MG63 (cell line): ENCODE results near the gene TCIRG1. TPM values are rescaled to one million over a fixed set of nuclear protein-coding genes. Genes with fewer than 3 reads are reported as not detected.

Experiments
- DNase-seq: peaks from one replicate; pipeline ENCODE4 v3.0.0-alpha.2; 2020
- H3K27me3 ChIP-seq: fragments of 250-450 bp; sonication (Bioruptor Pico); 2 replicates; pipeline ENCODE4 v1.5.1; 2020; ENCODE audit warnings: mild to moderate bottlenecking, moderate library complexity
- H3K36me3 ChIP-seq: fragments of 250-450 bp; sonication (Bioruptor Pico); 2 replicates; pipeline ENCODE4 v1.5.1; 2020; ENCODE audit warnings: mild to moderate bottlenecking, moderate library complexity
- H3K4me3 ChIP-seq: fragments of 250-450 bp; sonication (Bioruptor Pico); 2 replicates; pipeline ENCODE4 v1.5.1; 2020; ENCODE audit warnings: mild to moderate bottlenecking, moderate library complexity
- H3K9me3 ChIP-seq: fragments of 250-450 bp; sonication (Bioruptor Pico); 2 replicates; pipeline ENCODE4 v1.5.1; 2020; ENCODE audit warnings: mild to moderate bottlenecking, moderate library complexity
- total RNA-seq: library from RNA; depleted of rRNA; stranded (reverse); fragments of >200 nt; shearing (Covaris generic); gene quantifications from 2 replicates; pipeline ENCODE4 v1.2.3, GENCODE V29; 2014; ENCODE audit warnings: low replicate concordance

The TCIRG1 gene
- total RNA-seq, 1 experiment from 2014 or later = 26.4 TPM

DNA sequence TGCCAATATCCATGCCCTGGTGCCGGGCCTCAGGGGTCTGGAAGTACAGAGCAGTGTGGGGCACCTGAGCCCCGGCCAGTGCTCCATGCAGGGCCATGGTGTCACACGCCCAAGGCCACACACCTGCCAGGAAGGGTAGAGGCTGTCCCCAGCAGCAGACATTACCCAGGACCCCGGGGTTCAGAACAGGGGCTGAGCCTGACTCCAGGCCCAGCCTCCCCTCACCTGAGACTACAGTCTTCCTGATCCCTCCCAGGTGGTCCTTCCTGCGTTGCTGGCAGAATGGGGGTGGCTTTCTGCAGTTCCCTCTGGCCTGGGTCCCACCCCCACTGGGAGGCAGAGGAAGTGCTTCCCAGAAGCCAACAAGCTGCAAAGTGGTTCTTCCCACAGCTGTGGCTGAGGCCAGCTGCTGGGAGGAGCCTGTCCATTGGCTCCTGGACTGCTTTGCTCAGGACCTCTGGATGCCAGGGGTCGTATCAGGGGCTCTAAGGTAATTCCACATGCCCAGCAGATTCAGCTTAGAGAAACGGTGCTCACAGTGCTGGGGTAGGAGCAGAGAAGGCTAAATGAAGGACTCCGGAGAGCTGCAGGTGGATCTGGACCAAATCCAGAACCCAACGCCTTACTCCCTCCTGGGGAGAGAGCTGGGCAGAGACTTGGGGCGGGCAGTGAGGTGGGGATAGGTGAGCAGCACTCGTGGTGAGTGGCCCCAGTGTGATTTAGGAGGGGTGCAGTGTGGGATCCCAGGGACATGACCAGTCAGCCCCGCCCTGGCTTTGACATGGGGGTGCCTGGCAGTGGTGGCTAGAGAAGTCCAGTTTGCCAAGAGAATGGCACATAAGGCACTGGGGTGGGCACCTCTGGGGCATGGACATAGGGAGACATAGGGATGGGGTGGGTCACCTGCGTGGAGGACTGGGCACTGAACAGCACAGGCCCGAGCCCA lies 12.6 kb downstream of the TCIRG1 start:
- H3K4me3 ChIP-seq = no peak overlapping the region
- H3K27me3 ChIP-seq = no peaks in the 10 kb centered on the region
- H3K9me3 ChIP-seq = no peaks in the 10 kb centered on the region
- DNase-seq = no peak
- H3K36me3 ChIP-seq = peaks cover 5% of the 10 kb centered on the region

DNA sequence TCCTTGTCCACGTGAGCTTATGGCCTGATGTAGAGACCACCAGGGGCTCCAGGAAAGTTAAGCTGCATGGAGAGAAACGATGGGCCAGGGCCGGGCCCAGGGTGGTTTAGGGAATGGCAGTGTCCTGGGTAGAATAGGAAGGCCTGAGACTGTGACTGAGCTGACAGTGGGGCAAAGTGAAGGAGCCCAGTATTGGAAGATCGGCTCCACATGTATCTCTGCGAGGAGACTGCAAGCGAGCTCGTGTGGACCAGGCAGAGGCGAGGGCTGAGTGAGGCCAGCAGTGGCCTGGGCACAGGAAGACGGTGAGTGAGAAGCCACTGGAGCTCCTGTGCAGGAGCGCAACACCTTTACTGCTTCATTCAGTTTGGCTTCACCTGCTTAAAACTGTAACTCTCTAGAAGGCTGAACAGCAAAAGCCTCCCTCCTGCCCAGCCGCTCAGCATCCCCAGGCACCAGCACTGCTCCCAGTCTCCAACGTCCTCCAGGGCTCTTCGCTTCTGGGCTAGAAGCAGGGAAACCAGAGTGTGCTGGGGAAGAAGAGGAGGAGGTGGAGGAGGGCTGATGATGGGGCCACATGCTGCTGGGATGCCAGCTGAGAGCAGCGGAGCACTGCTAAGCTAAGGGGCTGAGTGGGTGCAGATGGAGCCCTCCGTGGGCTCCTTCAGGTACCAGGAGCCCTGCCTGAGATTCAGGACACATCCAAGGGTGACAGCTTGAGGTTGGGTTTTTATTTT lies 13.5 kb downstream of the TCIRG1 start:
- DNase-seq = no peak
- Histone ChIP-seq H3K27me3 (no peaks in the 10 kb centered on the region), H3K9me3 (no peaks in the 10 kb centered on the region)

DNA sequence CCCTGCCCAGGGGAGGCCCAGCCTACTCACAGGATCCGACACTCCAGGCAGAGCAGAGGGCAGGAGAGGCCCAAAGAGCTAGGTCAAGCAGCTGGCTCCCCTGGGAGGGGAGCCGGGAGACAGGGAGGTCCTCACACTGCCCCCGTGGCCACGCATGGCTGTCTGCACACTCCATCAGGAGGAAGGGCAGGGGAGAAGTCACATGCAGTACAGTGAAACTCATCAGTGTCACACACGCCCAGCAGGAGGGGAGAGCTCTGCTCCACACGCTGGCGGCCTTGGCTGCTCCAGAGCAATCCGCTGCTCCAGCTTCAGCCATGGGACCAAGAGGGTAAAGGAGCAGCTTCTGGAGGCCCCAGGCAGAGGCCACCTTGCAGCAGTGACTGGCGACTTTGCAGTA lies 14.3 kb downstream of the TCIRG1 start:
- DNase-seq = no peak
- Histone ChIP-seq H3K36me3 (peaks cover 3% of the 10 kb centered on the region), H3K4me3 (no peak overlapping the region), H3K9me3 (no peaks in the 10 kb centered on the region), H3K27me3 (no peaks in the 10 kb centered on the region)

More for the DNA sequence above, 13.5 kb downstream of the TCIRG1 start:
- Histone ChIP-seq H3K36me3 (peaks cover 5% of the 10 kb centered on the region), H3K4me3 (no peak overlapping the region)

DNA sequence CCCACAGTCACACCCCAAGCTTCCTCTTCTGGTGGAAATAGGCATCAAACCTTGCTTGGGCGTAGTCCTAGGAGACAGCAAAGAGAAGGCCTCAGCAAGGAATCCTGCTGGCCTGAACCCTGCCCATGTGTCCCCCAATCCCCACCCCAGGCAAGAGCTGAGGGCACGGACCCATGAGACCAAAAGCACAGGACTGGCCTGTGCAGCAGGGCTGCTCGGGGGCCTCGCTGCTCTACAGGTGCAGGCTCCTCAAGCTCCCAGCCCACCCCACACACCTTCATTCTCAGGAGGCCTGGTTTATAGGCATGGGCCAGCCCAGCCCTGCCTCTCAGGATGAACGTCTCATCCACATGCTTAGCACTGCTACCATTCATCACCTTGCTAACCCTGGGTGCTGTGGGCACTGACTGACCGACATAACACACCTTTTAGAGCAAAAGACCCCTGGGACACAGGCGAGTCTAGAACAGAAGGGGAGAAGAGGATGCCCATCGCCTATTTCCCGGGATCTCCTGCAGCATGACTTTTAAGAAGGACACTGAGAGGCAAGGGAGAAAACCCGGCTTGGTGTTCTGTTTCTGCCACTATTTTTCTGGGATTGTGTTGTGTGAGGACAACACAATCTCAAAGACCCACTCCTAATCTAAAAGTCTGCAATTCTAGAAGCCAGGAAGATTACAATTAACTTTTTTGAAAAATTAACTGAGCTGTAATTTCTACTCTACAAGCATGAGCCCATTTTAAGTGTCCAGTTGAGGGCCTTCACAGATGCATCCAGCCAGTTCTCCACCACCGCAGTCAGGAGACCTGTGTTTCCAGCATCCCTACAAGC lies 15.4 kb downstream of the TCIRG1 start:
- DNase-seq = no peak
- H3K36me3 ChIP-seq = peaks cover 3% of the 10 kb centered on the region
- no peak overlapping the region for H3K4me3 ChIP-seq
- no peaks in the 10 kb centered on the region for H3K27me3 ChIP-seq
- H3K9me3 ChIP-seq = no peaks in the 10 kb centered on the region

DNA sequence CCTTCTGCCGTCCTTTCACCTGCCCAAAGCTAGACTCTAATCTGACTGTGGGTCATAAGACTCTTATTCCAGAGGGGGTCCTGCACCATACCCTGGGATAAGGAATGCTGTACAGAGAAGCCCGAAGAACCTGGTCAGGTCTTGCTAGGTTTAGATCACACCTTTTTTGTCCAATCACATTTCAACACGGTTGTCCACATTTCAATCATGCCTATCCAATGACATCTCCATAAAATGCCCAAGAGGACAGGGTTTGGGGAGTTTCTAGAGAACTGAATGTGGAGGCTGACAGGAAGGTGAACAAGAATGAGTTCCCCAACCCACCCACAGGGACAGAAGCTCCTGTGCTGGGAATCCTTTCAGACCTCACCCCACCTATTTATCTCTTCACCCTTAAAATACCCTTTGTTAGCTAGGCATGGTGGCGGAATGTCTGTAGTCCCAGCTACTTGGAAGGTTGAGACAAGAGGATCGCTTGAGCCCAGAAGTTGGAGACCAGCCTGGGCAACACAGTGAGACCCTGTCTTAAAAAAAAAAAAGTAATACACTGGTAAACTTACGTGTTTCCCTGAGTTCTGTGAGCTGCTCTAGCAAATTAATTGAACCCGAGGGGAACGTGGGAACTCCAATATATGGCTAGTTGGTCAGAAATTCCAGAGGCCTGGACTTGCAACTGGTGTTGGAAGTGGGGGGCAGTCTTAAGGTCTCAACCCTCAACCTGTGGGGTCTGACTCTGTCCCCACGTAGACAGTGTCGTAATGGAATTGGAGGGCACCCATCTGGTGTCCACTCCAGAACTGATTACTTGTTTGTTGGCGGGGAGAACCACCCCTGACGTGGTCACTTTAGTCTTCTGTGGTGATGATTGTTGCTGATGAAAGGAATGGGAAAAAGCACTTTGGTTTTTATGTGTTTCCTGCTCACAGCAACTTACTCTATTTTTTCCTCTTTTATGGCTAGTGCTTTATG lies 17.8 kb downstream of the TCIRG1 start:
- H3K36me3 ChIP-seq = peaks cover 7% of the 10 kb centered on the region
- no peak for DNase-seq
- H3K4me3 ChIP-seq = no peak overlapping the region

DNA sequence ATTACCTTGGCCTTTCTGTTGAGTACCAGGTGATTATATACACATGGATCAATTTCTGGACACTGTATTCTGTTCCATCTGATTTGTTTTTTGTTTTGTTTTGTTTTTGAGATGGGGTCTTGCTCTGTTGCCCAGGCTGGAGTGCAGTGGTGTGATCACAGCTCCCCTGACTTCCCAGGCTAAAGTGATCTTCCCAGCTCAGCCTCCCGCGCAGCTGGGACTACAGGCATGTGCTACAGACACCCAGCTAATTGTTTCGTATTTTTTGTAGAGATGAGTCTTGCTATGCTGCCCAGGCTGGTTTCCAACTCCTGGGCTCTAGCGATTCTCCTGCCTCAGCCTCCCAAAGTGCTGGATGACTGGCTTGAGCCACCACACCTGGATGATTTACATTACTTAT lies 19.0 kb downstream of the TCIRG1 start:
- Histone ChIP-seq H3K27me3 (no peaks in the 10 kb centered on the region), H3K9me3 (no peaks in the 10 kb centered on the region), H3K4me3 (no peak overlapping the region), H3K36me3 (peaks cover 7% of the 10 kb centered on the region)
- DNase-seq = no peak

More for the DNA sequence above, 17.8 kb downstream of the TCIRG1 start:
- H3K9me3 ChIP-seq = no peaks in the 10 kb centered on the region
- H3K27me3 ChIP-seq = no peaks in the 10 kb centered on the region

DNA sequence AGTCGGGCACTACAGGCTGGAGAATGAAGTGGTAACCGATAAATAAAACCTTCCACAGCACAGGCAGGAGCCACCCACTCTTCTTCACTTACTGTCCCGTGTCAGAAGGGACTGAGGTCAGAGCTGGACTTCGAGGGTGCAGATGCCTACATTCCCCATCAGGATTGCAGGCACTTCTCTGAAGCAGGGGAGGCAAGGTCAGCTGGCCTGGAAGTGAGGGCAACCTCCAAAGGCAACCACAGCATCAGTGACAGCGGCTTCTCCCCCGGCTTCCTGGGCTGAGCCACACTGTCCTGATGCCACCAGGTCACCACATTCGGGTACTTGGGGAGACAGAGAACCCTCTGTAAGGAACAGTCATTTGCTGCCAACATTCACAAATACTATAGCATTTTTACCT lies 22.7 kb downstream of the TCIRG1 start:
- DNase-seq = no peak
- Histone ChIP-seq H3K27me3 (no peaks in the 10 kb centered on the region), H3K36me3 (peaks cover 10% of the 10 kb centered on the region), H3K4me3 (no peak overlapping the region), H3K9me3 (no peaks in the 10 kb centered on the region)

DNA sequence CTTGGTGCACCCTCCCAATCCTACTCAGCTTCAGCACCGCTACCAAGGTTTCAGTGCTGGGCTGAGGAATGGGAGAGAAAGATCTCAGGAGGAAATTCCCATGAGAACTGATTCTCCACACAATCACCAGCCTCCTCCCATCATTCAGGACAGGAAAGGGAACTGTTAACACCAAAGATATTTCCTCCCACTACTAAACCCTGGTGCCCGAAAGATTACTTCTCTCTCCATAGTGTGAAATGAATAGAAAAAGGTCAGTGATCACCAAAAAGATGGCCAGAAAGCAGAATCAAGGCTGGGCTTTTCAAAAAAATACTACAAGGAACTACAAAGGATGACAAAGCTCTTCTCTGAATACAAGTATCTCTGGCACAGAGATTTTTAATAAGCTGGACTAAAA lies 26.1 kb downstream of the TCIRG1 start:
- Histone ChIP-seq H3K36me3 (peaks cover 9% of the 10 kb centered on the region), H3K4me3 (no peak overlapping the region)
- no peak for DNase-seq

DNA sequence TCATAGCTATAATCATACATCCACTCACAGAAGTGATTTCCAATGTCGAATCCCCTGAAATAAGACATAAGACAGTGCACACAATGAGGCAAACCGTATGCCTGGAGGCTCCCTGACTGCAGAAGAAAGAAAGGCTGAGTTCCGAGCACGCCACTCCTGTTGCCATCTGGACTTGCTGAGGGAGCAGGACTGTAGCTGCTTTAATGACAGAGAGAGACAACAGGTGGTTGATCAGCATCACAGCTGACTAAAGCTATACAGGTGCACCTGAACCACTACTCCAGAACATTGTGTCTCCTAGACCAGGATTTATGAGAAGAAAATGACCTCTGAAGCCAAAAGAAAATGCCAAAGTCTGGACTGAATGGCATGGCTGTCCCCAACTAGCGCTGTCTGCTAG lies 27.0 kb downstream of the TCIRG1 start:
- no peak overlapping the region for H3K4me3 ChIP-seq
- H3K36me3 ChIP-seq = peaks cover 14% of the 10 kb centered on the region
- no peak for DNase-seq
- H3K27me3 ChIP-seq = no peaks in the 10 kb centered on the region
- H3K9me3 ChIP-seq = no peaks in the 10 kb centered on the region

More for the DNA sequence above, 26.1 kb downstream of the TCIRG1 start:
- Histone ChIP-seq H3K9me3 (no peaks in the 10 kb centered on the region), H3K27me3 (no peaks in the 10 kb centered on the region)

DNA sequence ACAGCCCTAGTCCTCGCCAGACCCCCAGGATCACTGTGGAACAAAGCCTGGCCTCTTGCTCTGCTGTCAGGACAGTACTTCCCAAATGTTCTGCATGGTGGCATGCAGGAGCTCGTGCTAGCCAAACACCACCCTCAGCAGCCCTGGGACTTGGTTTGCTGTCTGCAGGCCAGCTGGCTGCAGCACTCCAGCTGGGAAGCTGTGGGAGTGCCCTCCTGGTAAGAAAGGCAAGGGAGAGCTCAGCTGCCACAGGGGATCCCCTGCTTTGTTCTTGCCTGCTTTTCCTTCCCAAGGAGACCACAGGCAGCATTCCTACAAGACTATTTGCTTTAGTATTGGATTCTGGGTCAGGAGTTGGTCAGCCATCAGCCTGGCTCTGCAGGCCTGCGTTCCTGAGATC lies 27.9 kb downstream of the TCIRG1 start:
- H3K9me3 ChIP-seq = no peaks in the 10 kb centered on the region
- H3K36me3 ChIP-seq = peaks cover 9% of the 10 kb centered on the region
- no peak for DNase-seq
- H3K4me3 ChIP-seq = no peak overlapping the region
- no peaks in the 10 kb centered on the region for H3K27me3 ChIP-seq

DNA sequence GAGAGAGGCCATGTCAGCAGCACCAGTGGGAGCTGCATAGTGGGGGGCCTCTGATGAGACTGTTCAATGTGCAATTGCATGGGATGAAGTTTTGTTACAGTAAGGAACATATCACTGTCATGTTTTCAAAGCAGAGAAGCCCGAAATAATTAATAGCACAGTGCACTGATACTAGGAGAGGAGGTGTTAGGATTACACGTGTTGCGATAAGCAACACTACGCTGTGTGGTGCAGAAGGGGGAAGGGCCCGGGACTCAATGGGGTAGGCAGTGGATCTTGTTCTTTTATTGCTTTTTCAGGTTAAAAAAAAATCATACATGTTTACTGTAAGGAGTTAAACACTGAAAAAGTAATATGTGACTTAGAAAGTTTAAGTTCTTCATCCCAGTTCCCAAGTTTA lies 29.2 kb downstream of the TCIRG1 start:
- Histone ChIP-seq H3K27me3 (no peaks in the 10 kb centered on the region), H3K9me3 (no peaks in the 10 kb centered on the region), H3K4me3 (no peak overlapping the region), H3K36me3 (peaks cover 9% of the 10 kb centered on the region)
- no peak for DNase-seq

DNA sequence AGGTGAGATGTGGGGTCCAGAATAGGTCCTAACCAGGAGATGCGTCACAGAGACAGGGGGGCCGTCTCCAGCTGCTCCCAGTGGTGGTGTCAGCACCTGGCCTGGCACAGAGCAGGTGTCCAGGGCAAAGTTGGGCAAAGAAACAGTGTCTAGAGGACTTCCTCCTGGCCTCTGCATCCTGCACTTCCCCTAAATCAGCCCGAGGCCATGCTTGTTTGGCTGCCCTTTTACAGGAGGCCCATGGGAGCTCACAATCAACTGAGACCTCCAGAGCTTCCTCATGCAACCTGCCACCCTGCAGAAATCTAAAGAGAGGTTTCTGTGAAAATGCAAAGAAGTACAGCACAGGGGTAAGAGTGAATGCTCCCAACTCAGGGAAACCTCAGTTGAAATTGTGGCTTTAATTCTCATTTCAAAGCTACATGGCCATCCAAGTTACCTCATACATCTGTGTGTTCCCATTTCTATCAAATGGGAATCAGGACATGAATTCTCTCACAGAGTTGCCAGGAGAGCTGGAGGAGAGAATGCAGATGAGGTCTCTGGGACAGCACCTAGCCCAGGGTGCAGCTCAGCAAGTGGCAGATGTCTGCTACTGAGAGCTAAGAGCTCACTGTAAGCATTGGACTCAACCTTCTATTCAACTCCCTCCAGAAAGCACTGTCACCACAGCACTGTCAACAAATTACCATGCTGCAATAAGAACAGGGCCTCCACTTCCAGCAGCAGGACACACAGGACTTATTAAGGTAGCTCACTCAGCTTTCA lies 32.6 kb downstream of the TCIRG1 start:
- no peaks in the 10 kb centered on the region for H3K9me3 ChIP-seq
- DNase-seq = no peak
- H3K27me3 ChIP-seq = no peaks in the 10 kb centered on the region
- peaks cover 7% of the 10 kb centered on the region for H3K36me3 ChIP-seq
- H3K4me3 ChIP-seq = no peak overlapping the region

DNA sequence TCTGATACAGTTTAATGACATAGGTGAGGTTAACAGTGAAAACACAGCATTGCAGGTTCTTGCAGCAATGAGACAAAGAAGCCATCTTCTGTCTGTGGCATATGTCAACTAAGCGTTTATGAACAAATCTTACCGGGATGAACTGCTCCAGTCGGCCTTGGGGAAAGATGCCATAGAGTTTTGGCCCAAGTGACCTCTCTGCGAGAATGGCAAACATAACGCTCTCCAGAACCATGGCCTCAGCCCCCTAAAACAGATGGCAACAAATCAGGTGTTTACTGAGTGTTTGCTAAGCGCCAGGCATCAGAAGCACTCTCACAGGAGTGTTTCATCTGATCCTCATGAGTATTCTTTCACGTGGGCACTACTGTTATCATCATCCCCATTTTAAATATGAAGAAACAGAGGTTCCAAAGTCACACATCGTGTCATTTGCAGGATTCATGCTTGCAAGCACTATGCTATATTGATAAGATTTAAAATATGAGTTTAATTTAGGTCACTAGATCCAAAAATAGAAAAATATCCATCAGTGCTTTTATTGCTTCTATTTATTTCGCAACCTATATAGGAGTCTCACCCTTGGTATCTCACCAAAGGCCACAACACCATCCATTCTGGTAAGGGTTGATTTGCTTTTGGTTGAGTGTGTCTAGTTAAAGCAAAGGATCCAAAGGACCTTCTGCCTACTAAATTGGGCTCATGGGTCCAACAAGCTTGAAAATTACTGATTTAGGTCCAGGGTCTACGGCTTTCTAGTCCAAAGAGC lies 35.9 kb downstream of the TCIRG1 start:
- no peak for DNase-seq
- Histone ChIP-seq H3K9me3 (no peaks in the 10 kb centered on the region), H3K27me3 (no peaks in the 10 kb centered on the region), H3K4me3 (no peak overlapping the region), H3K36me3 (peaks cover 7% of the 10 kb centered on the region)

DNA sequence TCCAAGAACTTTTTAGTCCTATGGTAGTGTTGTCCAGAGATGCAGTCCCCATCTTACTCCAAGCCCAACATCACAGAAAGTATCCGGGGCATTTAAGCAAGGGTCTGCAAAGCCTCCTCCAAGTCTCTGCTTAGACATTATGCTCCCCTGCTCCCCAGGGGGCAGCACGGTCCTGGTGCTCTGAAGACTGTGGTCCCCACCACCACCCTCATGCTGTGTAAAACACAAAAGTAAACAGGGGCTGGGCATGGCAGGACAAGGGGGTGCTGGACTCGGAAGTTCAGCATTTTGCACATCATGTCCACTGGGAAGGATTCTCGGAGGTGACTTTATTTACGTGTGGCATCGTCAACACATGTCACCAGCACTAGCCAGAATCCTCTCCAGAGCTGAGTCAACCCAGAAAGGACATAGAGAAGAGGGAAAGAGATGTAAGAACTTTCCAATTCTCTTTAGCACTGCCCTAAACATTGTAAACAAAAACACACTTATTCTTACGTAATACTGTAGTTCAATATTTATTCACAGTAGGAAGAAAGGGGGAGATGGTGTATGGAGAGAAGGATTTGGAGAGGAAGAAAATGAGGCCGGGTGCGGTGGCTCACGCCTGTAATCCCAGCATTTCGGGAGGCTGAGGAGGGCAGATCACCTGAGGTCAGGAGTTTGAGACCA lies 37.7 kb downstream of the TCIRG1 start:
- Histone ChIP-seq H3K4me3 (no peak overlapping the region), H3K36me3 (no peaks in the 10 kb centered on the region), H3K9me3 (no peaks in the 10 kb centered on the region), H3K27me3 (no peaks in the 10 kb centered on the region)
- DNase-seq = no peak
